ENCODE measurements around the gene MYOZ1. TPM values are rescaled to one million over a fixed set of nuclear protein-coding genes. Genes with fewer than 3 reads are reported as not detected.

Gene MYOZ1
- total RNA-seq, 1 experiment from 2014 or later = 0.22 TPM

DNA sequence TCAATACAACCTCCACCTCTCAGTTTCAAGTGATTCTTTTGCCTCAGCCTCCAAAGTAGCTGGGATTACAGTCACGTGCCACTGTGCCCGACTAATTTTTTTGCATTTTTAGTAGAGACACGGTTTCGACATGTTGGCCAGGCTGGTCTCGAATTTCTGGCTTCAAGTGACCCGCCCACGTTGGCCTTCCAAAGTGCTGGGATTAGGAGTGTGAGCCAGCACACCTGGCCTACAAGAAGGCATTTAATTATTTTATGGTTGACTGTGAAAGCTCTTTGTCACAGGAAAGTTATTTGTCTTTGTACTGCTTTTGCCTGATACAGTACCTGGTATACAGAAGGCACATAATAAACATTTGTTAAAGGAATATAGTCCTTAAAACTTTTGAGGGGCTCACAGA is 12.9 kb downstream of the MYOZ1 start:
- TF ChIP-seq, protein P1, sequence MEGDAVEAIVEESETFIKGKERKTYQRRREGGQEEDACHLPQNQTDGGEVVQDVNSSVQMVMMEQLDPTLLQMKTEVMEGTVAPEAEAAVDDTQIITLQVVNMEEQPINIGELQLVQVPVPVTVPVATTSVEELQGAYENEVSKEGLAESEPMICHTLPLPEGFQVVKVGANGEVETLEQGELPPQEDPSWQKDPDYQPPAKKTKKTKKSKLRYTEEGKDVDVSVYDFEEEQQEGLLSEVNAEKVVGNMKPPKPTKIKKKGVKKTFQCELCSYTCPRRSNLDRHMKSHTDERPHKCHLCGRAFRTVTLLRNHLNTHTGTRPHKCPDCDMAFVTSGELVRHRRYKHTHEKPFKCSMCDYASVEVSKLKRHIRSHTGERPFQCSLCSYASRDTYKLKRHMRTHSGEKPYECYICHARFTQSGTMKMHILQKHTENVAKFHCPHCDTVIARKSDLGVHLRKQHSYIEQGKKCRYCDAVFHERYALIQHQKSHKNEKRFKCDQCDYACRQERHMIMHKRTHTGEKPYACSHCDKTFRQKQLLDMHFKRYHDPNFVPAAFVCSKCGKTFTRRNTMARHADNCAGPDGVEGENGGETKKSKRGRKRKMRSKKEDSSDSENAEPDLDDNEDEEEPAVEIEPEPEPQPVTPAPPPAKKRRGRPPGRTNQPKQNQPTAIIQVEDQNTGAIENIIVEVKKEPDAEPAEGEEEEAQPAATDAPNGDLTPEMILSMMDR (conservative IDR thresholded peaks at IDR 0.05) = no peak
- TF ChIP-seq EZH2 (IDR thresholded peaks at IDR 0.05; ENCODE audit: low read depth) = no peak
- intact Hi-C loops (cut with micrococcal nuclease; ENCODE audit: unreplicated experiment) = no loop called here
- no peaks in the 10 kb centered on the region for H3K9me3 ChIP-seq (ENCODE audit: insufficient read depth, low read depth)
- peak in 1 of 2 experiments; percentile 40 for DNase-seq
- no peaks in the 10 kb centered on the region for H3K9me2 ChIP-seq (ENCODE audit: insufficient read depth)
- H3K79me2 ChIP-seq (ENCODE audit: low read depth) = peaks cover 35% of the 10 kb centered on the region
- no peaks in the 10 kb centered on the region for H3K27me3 ChIP-seq (ENCODE audit: insufficient read depth, low read depth)
- H3K4me2 ChIP-seq = no peak overlapping the region
- peaks cover 11% of the 10 kb centered on the region; the same call in 1 of the 2 replicates for H3K4me1 ChIP-seq (replicated peaks; ENCODE audit: insufficient read depth)
- POLR2A ChIA-PET (ENCODE audit: unreplicated experiment) = interaction anchor here (0.7 kb wide), 2 partner anchors 27 to 99 kb away, joined by 3 read pairs; no protein-coding TSS in a partner anchor
- H3F3A ChIP-seq (ENCODE audit: insufficient read depth, low read depth) = peaks cover 22% of the 10 kb centered on the region
- no peaks in the 10 kb centered on the region for H4K20me1 ChIP-seq (ENCODE audit: insufficient read depth)
- H3K4me3 ChIP-seq = no peak overlapping the region
- H3K36me3 ChIP-seq (ENCODE audit: low read depth) = no peaks in the 10 kb centered on the region
- H3K27ac ChIP-seq = no peak overlapping the region
- no TSS peak for BruUV-seq (replicated peaks)
- CTCF ChIA-PET = no interaction called here
- H2AFZ ChIP-seq = no peak overlapping the region

DNA sequence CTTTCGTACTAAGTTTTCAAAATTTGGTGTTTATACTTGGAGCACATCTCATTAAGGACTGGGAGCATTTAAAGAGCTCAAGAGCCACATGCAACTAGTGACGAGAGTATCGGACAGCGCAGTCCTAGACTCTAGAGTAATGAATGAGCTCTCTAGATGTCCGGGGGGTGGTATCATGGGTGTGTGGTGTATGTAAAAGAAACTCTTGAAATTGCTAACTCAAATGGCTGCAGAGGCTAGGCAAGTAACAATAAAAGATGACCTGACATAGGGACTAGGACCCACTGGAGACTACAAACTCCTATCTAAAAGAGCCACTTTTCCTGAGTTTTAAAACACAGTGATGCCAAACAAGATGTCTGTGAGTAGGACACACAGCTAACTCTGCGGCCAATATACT is 14.0 kb downstream of the MYOZ1 start:
- POLR2A ChIA-PET (ENCODE audit: unreplicated experiment) = interaction anchor here (0.5 to 0.9 kb wide), 3 partner anchors 50 to 215 kb away, joined by 3 to 6 read pairs (median 4); no protein-coding TSS in a partner anchor

DNA sequence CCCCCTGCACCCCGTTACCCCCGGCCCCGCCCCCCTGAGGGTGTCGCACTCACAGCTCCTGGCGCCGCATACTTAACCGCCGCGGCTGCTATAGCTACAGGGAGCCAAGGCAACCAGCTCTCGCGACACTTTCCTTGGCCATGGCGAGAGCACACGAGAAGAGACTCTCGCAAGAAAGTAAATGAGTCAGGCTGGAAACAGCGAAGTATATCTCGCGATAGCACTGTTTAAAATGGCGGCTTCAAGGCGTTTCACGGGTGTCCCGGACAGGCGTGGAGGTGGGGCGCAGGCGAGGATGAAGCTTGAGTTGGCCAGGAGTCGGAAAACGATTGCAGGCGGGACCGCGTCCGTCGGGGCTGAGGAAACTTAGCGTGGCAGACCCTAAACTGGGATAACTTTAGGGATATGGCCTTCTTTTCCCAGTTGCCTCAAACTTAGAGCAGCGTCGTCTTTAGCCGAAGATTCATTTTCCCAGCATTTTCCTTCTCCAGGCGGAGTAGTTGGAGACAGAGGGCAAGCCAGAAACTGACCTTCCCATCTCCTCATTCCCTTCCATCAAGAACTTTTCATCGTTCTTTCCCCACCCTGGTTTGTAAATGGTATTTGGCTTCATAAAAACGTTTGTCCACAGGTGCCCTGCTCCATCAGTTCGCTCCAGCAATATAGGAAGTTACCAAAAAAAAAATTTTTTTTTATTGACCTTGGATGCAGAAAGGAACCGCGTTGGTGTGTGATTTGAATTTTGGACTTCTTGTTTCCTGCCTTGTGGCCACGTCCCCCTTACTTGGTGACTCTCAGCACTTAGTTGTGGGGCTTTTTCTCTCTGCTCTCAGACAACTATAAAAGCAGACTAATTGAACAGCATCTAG is 15.2 kb downstream of the MYOZ1 start:
- peak; percentile 94 to 97 for DNase-seq
- no peaks in the 10 kb centered on the region for H3K36me3 ChIP-seq (ENCODE audit: low read depth)
- POLR2A ChIA-PET (ENCODE audit: unreplicated experiment) = interaction anchor here (0.5 to 1.6 kb wide), 13 partner anchors 24 to 430 kb away, joined by 3 to 28 read pairs (median 5); partner anchors contain the start of genes PPP3CB and USP54
- TSS peak; percentile 75 for BruUV-seq (replicated peaks)
- no peaks in the 10 kb centered on the region for H3K9me3 ChIP-seq (ENCODE audit: insufficient read depth, low read depth)
- H4K20me1 ChIP-seq (ENCODE audit: insufficient read depth) = no peaks in the 10 kb centered on the region
- H3K4me1 ChIP-seq (replicated peaks; ENCODE audit: insufficient read depth) = peaks cover 11% of the 10 kb centered on the region; the same call in 1 of the 2 replicates
- TF ChIP-seq, protein P1 (conservative IDR thresholded peaks at IDR 0.05) = no peak
- TF ChIP-seq EZH2 (IDR thresholded peaks at IDR 0.05; ENCODE audit: low read depth) = no peak
- no peaks in the 10 kb centered on the region for H3K9me2 ChIP-seq (ENCODE audit: insufficient read depth)
- H3K4me3 ChIP-seq = peak overlapping the region; percentile 80
- H3F3A ChIP-seq (ENCODE audit: insufficient read depth, low read depth) = peaks cover 20% of the 10 kb centered on the region
- H3K27me3 ChIP-seq (ENCODE audit: insufficient read depth, low read depth) = no peaks in the 10 kb centered on the region
- H3K27ac ChIP-seq = peak overlapping the region; percentile 81
- H3K79me2 ChIP-seq (ENCODE audit: low read depth) = peaks cover 55% of the 10 kb centered on the region
- intact Hi-C loops (cut with micrococcal nuclease; ENCODE audit: unreplicated experiment) = loop anchor here (1.0 to 2.0 kb wide), 4 partner anchors 25 to 97 kb away; partner anchors contain the start of gene USP54
- CTCF ChIA-PET = interaction anchor here (0.6 to 1.0 kb wide), 3 partner anchors 47 to 133 kb away, joined by 5 to 9 read pairs (median 6); no protein-coding TSS in a partner anchor
- H2AFZ ChIP-seq = peak overlapping the region; percentile 99
- H3K4me2 ChIP-seq = peak overlapping the region; percentile 91

More for the DNA sequence above, 14.0 kb downstream of the MYOZ1 start:
- Histone ChIP-seq H3K4me1 (replicated peaks; ENCODE audit: insufficient read depth) (peaks cover 11% of the 10 kb centered on the region; the same call in 1 of the 2 replicates), H3K9me3 (ENCODE audit: insufficient read depth, low read depth) (no peaks in the 10 kb centered on the region), H3K36me3 (ENCODE audit: low read depth) (no peaks in the 10 kb centered on the region), H3K4me3 (peak overlapping the region; percentile 80; the same call in 1 of the 2 replicates), H3K27ac (no peak overlapping the region), H3K79me2 (ENCODE audit: low read depth) (peaks cover 46% of the 10 kb centered on the region), H3K9me2 (ENCODE audit: insufficient read depth) (no peaks in the 10 kb centered on the region), H3F3A (ENCODE audit: insufficient read depth, low read depth) (peaks cover 22% of the 10 kb centered on the region), H4K20me1 (ENCODE audit: insufficient read depth) (no peaks in the 10 kb centered on the region), H2AFZ (no peak overlapping the region), H3K4me2 (peak overlapping the region; percentile 91), H3K27me3 (ENCODE audit: insufficient read depth, low read depth) (no peaks in the 10 kb centered on the region)
- CTCF ChIA-PET = interaction anchor here (0.6 to 0.9 kb wide), 3 partner anchors 16 to 119 kb away, joined by 3 to 7 read pairs (median 4); no protein-coding TSS in a partner anchor
- no TSS peak for BruUV-seq (replicated peaks)
- TF ChIP-seq EZH2 (IDR thresholded peaks at IDR 0.05; ENCODE audit: low read depth) = no peak
- TF ChIP-seq, protein P1 (conservative IDR thresholded peaks at IDR 0.05) = no peak
- intact Hi-C loops (cut with micrococcal nuclease; ENCODE audit: unreplicated experiment) = no loop called here
- DNase-seq = no peak

Data from PC-9 (cell line).